ENCODE data around the gene METTL3. TPM values are rescaled to one million over a fixed set of nuclear protein-coding genes. Genes with fewer than 3 reads are reported as not detected.

METTL3 gene
- total RNA-seq, 4 donors from 2014 or later = 45.3 to 65.4 (median 58.6) TPM

- Histone ChIP-seq H3K4me1 (peaks cover 0 to 22% (median 7%) of the 10 kb centered on the region in 4 donors), H3K9me3 (no peaks in the 10 kb centered on the region), H3K4me3 (peak within 1 kb of the TSS; percentile 56 to 90 (median 73)), H3K27me3 (no peaks in the 10 kb centered on the region), H3K27ac (peak within 1 kb of the TSS; percentile 51 to 89 (median 77)), H3K36me3 (peaks cover 0 to 35% (median 0%) of the 10 kb centered on the region in 3 donors)
- WGBS, 2 donors = 0 to 1% methylated on average over 24 to 43 of the region's 43 CpGs
- TF ChIP-seq CTCF (IDR thresholded peaks at IDR 0.05) (no peak), POLR2A (IDR thresholded peaks at IDR 0.05) (no peak), EP300 (IDR thresholded peaks at IDR 0.05) (no peak)
- DNase-seq (ENCODE audit: low spot score in 2 of 2) = peak; percentile 33 to 54
These were observed 15.0 kb upstream of the METTL3 start, which contains the start of gene SALL2 for GRCh38 chr14:21525962-21526671. Gene SALL2 (minus strand): TSS chr14:21526346. CDS start chr14:21526127, 219 bp downstream.

- H3K9me3 ChIP-seq = no peaks in the 10 kb centered on the region
- peaks cover 0 to 35% (median 0%) of the 10 kb centered on the region in 3 donors for H3K36me3 ChIP-seq
- no peaks in the 10 kb centered on the region for H3K27me3 ChIP-seq
- peaks cover 0 to 22% (median 7%) of the 10 kb centered on the region in 4 donors for H3K4me1 ChIP-seq
- TF ChIP-seq CTCF (IDR thresholded peaks at IDR 0.05) = no peak
- TF ChIP-seq EP300 (IDR thresholded peaks at IDR 0.05) = no peak
- TF ChIP-seq POLR2A (IDR thresholded peaks at IDR 0.05) = no peak
- 22 to 31% methylated on average over 8 to 12 of the region's 12 CpGs for WGBS, 2 donors
- peak overlapping the region; percentile 51 to 89 (median 77) for H3K27ac ChIP-seq
- DNase-seq (ENCODE audit: low spot score in 2 of 2) = no peak
- H3K4me3 ChIP-seq = peak overlapping the region; percentile 56 to 90 (median 73)
These were observed 14.4 kb upstream of the METTL3 start for GRCh38 chr14:21525571-21525961.

GRCh38 chr14:21524575-21525490 is 13.7 kb upstream of the METTL3 start:
- DNase-seq (ENCODE audit: low spot score in 2 of 2) = no peak
- Histone ChIP-seq H3K36me3 (peaks cover 0 to 35% (median 0%) of the 10 kb centered on the region in 3 donors), H3K9me3 (no peaks in the 10 kb centered on the region), H3K4me3 (peak overlapping the region in 2 of 4 donors; percentile 75 to 90), H3K4me1 (peaks cover 0 to 22% (median 7%) of the 10 kb centered on the region in 4 donors), H3K27me3 (no peaks in the 10 kb centered on the region), H3K27ac (peak overlapping the region in 2 of 4 donors; percentile 88 to 89)
- TF ChIP-seq POLR2A (IDR thresholded peaks at IDR 0.05) (no peak), CTCF (IDR thresholded peaks at IDR 0.05) (no peak), EP300 (IDR thresholded peaks at IDR 0.05) (no peak)
- 85 to 89% methylated on average over 13 to 18 of the region's 18 CpGs for WGBS, 2 donors

- Histone ChIP-seq H3K27ac (no peak overlapping the region), H3K36me3 (peaks cover 0 to 35% (median 0%) of the 10 kb centered on the region in 3 donors), H3K4me1 (peaks cover 0 to 22% (median 7%) of the 10 kb centered on the region in 4 donors), H3K4me3 (no peak overlapping the region), H3K9me3 (no peaks in the 10 kb centered on the region), H3K27me3 (no peaks in the 10 kb centered on the region)
- no peak for DNase-seq (ENCODE audit: low spot score in 2 of 2)
- no peak for TF ChIP-seq EP300 (IDR thresholded peaks at IDR 0.05)
- no peak for TF ChIP-seq CTCF (IDR thresholded peaks at IDR 0.05)
- no peak for TF ChIP-seq POLR2A (IDR thresholded peaks at IDR 0.05)
- 89 to 90% methylated on average over 7 of the region's 7 CpGs for WGBS, 2 donors
These were observed 12.1 kb upstream of the METTL3 start for GRCh38 chr14:21523203-21523602.

Data from tibial nerve (tissue), 4 donors.